ENCODE data around the gene OGFOD2.
"Not testable (repeated sequence)": the region's sequence is repeated elsewhere in the genome, so short reads cannot be mapped to it uniquely, and the experiment has no call there.

The OGFOD2 gene

GRCh38 chr12:122974892-122975789, at the start of gene OGFOD2:
Gene OGFOD2 (plus strand): TSS chr12:122975244. CDS start chr12:122975252, 8 bp downstream.
- Mint-ChIP-seq H3K27ac (peak within 1 kb of the TSS; percentile 99), H3K4me1 (ENCODE audit: low read depth) (peaks cover 18% of the 10 kb centered on the region), H3K27me3 (ENCODE audit: low read depth) (no peaks in the 10 kb centered on the region), H3K9me3 (no peaks in the 10 kb centered on the region), H3K4me3 (peak within 1 kb of the TSS; percentile 94), H3K36me3 (ENCODE audit: low read depth) (no peaks in the 10 kb centered on the region)

- H3K27ac Mint-ChIP-seq: no peak overlapping the region
- H3K4me3 Mint-ChIP-seq: no peak overlapping the region
- no peaks in the 10 kb centered on the region for H3K9me3 Mint-ChIP-seq
- no peaks in the 10 kb centered on the region for H3K27me3 Mint-ChIP-seq (ENCODE audit: low read depth)
- H3K4me1 Mint-ChIP-seq (ENCODE audit: low read depth): peaks cover 7% of the 10 kb centered on the region
- no peaks in the 10 kb centered on the region for H3K36me3 Mint-ChIP-seq (ENCODE audit: low read depth)
Measured at GRCh38 chr12:122927756-122928403, 47.2 kb upstream of the OGFOD2 start.

GRCh38 chr12:122928404-122929147, 46.5 kb upstream of the OGFOD2 start:
- Mint-ChIP-seq H3K27me3 (ENCODE audit: low read depth) (no peaks in the 10 kb centered on the region), H3K4me3 (no peak overlapping the region), H3K4me1 (ENCODE audit: low read depth) (peaks cover 7% of the 10 kb centered on the region), H3K27ac (no peak overlapping the region), H3K36me3 (ENCODE audit: low read depth) (no peaks in the 10 kb centered on the region), H3K9me3 (no peaks in the 10 kb centered on the region)

GRCh38 chr12:122929148-122929538, 45.9 kb upstream of the OGFOD2 start:
- Mint-ChIP-seq H3K4me1 (ENCODE audit: low read depth) (peaks cover 7% of the 10 kb centered on the region), H3K4me3 (no peak overlapping the region), H3K36me3 (ENCODE audit: low read depth) (no peaks in the 10 kb centered on the region), H3K27me3 (ENCODE audit: low read depth) (no peaks in the 10 kb centered on the region), H3K27ac (no peak overlapping the region), H3K9me3 (no peaks in the 10 kb centered on the region)

- H3K36me3 Mint-ChIP-seq (ENCODE audit: low read depth): no peaks in the 10 kb centered on the region
- no peaks in the 10 kb centered on the region for H3K27me3 Mint-ChIP-seq (ENCODE audit: low read depth)
- H3K9me3 Mint-ChIP-seq: no peaks in the 10 kb centered on the region
- H3K4me3 Mint-ChIP-seq: no peak overlapping the region
- H3K4me1 Mint-ChIP-seq (ENCODE audit: low read depth): peaks cover 7% of the 10 kb centered on the region
- no peak overlapping the region for H3K27ac Mint-ChIP-seq
Measured at GRCh38 chr12:122929812-122930211, 45.2 kb upstream of the OGFOD2 start.

GRCh38 chr12:122932207-122932606, 42.8 kb upstream of the OGFOD2 start:
- no peak overlapping the region for H3K4me3 Mint-ChIP-seq
- no peaks in the 10 kb centered on the region for H3K36me3 Mint-ChIP-seq (ENCODE audit: low read depth)
- H3K9me3 Mint-ChIP-seq: no peaks in the 10 kb centered on the region
- no peak overlapping the region for H3K27ac Mint-ChIP-seq
- no peaks in the 10 kb centered on the region for H3K27me3 Mint-ChIP-seq (ENCODE audit: low read depth)
- peaks cover 3% of the 10 kb centered on the region for H3K4me1 Mint-ChIP-seq (ENCODE audit: low read depth)

- Mint-ChIP-seq H3K4me3 (no peak overlapping the region), H3K9me3 (no peaks in the 10 kb centered on the region), H3K27ac (no peak overlapping the region), H3K4me1 (ENCODE audit: low read depth) (no peaks in the 10 kb centered on the region), H3K27me3 (ENCODE audit: low read depth) (no peaks in the 10 kb centered on the region), H3K36me3 (ENCODE audit: low read depth) (peaks cover 3% of the 10 kb centered on the region)
Measured at GRCh38 chr12:122934722-122935121, 40.3 kb upstream of the OGFOD2 start.

GRCh38 chr12:122935318-122935717, 39.7 kb upstream of the OGFOD2 start:
- Mint-ChIP-seq H3K27me3 (ENCODE audit: low read depth) (no peaks in the 10 kb centered on the region), H3K4me3 (no peak overlapping the region), H3K27ac (no peak overlapping the region), H3K9me3 (no peaks in the 10 kb centered on the region), H3K4me1 (ENCODE audit: low read depth) (no peaks in the 10 kb centered on the region), H3K36me3 (ENCODE audit: low read depth) (peaks cover 3% of the 10 kb centered on the region)

GRCh38 chr12:122937622-122938091, 37.4 kb upstream of the OGFOD2 start:
- Mint-ChIP-seq H3K4me3 (no peak overlapping the region), H3K9me3 (no peaks in the 10 kb centered on the region), H3K27ac (no peak overlapping the region), H3K27me3 (ENCODE audit: low read depth) (no peaks in the 10 kb centered on the region), H3K4me1 (ENCODE audit: low read depth) (peaks cover 1% of the 10 kb centered on the region), H3K36me3 (ENCODE audit: low read depth) (peaks cover 3% of the 10 kb centered on the region)

- Mint-ChIP-seq H3K9me3 (no peaks in the 10 kb centered on the region), H3K27me3 (ENCODE audit: low read depth) (no peaks in the 10 kb centered on the region), H3K4me3 (no peak overlapping the region), H3K36me3 (ENCODE audit: low read depth) (peaks cover 3% of the 10 kb centered on the region), H3K27ac (no peak overlapping the region), H3K4me1 (ENCODE audit: low read depth) (peaks cover 5% of the 10 kb centered on the region)
Measured at GRCh38 chr12:122939125-122939524, 35.9 kb upstream of the OGFOD2 start.

- not testable (repeated sequence) for H3K4me3 Mint-ChIP-seq; H3K27me3 Mint-ChIP-seq (ENCODE audit: low read depth); H3K9me3 Mint-ChIP-seq; H3K27ac Mint-ChIP-seq; H3K36me3 Mint-ChIP-seq (ENCODE audit: low read depth)
- peaks cover 14% of the 10 kb centered on the region for H3K4me1 Mint-ChIP-seq (ENCODE audit: low read depth)
Measured at GRCh38 chr12:122941351-122941750, 33.7 kb upstream of the OGFOD2 start.

GRCh38 chr12:122942637-122943036, 32.4 kb upstream of the OGFOD2 start:
- H3K27ac Mint-ChIP-seq: no peak overlapping the region
- H3K36me3 Mint-ChIP-seq (ENCODE audit: low read depth): peaks cover 3% of the 10 kb centered on the region
- no peaks in the 10 kb centered on the region for H3K27me3 Mint-ChIP-seq (ENCODE audit: low read depth)
- no peak overlapping the region for H3K4me3 Mint-ChIP-seq
- H3K9me3 Mint-ChIP-seq: no peaks in the 10 kb centered on the region
- H3K4me1 Mint-ChIP-seq (ENCODE audit: low read depth): peaks cover 25% of the 10 kb centered on the region

- Mint-ChIP-seq H3K4me3 (no peak overlapping the region), H3K27ac (no peak overlapping the region), H3K36me3 (ENCODE audit: low read depth) (peaks cover 3% of the 10 kb centered on the region), H3K27me3 (ENCODE audit: low read depth) (no peaks in the 10 kb centered on the region), H3K9me3 (no peaks in the 10 kb centered on the region), H3K4me1 (ENCODE audit: low read depth) (peaks cover 28% of the 10 kb centered on the region)
Measured at GRCh38 chr12:122943196-122943595, 31.8 kb upstream of the OGFOD2 start.

Data from T-helper 1 cell treated with Interleukin-12 subunit alpha and Interleukin-12 subunit beta and Interleukin-4 antibody, amounts not matched to agents 30 μg/mL and 1 μg/mL, for 36 hours (primary cell).